ENCODE data around the gene MCOLN1. TPM values are rescaled to one million over a fixed set of nuclear protein-coding genes. Genes with fewer than 3 reads are reported as not detected.

MCOLN1 gene
- total and polyA plus RNA-seq, 2 of the 4 experiments (the other 2 are of a cell fraction), result 3.4 to 19.6 TPM

DNA sequence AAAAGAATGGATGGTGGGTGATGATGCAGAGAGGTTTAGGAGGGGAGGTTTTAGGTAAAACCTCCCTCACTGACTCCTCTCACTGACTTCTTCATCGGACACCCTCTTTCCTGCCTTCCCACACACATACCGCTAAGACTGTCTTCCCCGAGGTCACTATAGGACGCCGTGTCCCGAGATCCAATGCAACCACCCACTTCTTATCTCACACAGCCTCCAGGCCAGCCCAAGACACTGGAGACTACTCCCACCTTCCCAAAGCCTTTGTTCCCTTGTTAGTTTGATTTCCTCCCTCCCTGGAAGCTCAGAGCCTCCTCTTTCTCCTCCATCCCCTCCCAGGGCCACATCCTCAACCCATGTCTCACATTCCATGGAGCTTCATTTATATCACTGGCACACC, 56.8 kb downstream of the MCOLN1 start:
- Histone ChIP-seq H4K91ac (ENCODE audit: insufficient read depth, low read depth, low read length) (no peak overlapping the region), H3K36me3 (ENCODE audit: control insufficient read depth, insufficient read depth, low read length) (no peaks in the 10 kb centered on the region), H3K4ac (ENCODE audit: low read depth, low read length) (no peak overlapping the region), H3K79me1 (ENCODE audit: low read depth in 1 of 2, low read length in 2 of 2) (no peaks in the 10 kb centered on the region), H2AFZ (replicated peaks; ENCODE audit: low read length, poor library complexity) (no peak overlapping the region), H2BK20ac (ENCODE audit: low read depth, low read length) (no peak overlapping the region), H3K4me2 (ENCODE audit: low read depth, low read length) (no peak overlapping the region), H4K5ac (ENCODE audit: low read depth, low read length) (no peak overlapping the region), H3K27me3 (ENCODE audit: control insufficient read depth, insufficient read depth, low read length) (peaks cover 7% of the 10 kb centered on the region), H3K56ac (ENCODE audit: extremely low read depth, insufficient read depth, low read length) (no peak overlapping the region), H3K14ac (replicated peaks; ENCODE audit: low read depth, low read length) (no peak overlapping the region), H2AK9ac (replicated peaks; ENCODE audit: low read depth, low read length, poor library complexity) (no peak overlapping the region), H3K18ac (ENCODE audit: low read depth, low read length) (no peak overlapping the region), H2BK15ac (ENCODE audit: low read depth, low read length) (no peak overlapping the region), H2BK5ac (ENCODE audit: low read depth, low read length, poor library complexity, severe bottlenecking) (no peak overlapping the region), H3K4me1 (ENCODE audit: control insufficient read depth, insufficient read depth, low read length) (no peaks in the 10 kb centered on the region), H2BK120ac (ENCODE audit: low read depth, low read length) (no peak overlapping the region), H3K27ac (ENCODE audit: insufficient read depth, low read length) (no peak overlapping the region), H2AK5ac (ENCODE audit: low read depth, low read length) (no peak overlapping the region), H3K9ac (ENCODE audit: low read depth, low read length) (no peak overlapping the region), H4K20me1 (ENCODE audit: insufficient read depth, low read length) (no peaks in the 10 kb centered on the region), H3K4me3 (ENCODE audit: insufficient read depth, low read depth, low read length) (no peak overlapping the region), H3K9me1 (ENCODE audit: insufficient read depth, low read length) (no peaks in the 10 kb centered on the region), H3K9me3 (ENCODE audit: control insufficient read depth, insufficient read depth, low read length) (no peaks in the 10 kb centered on the region), H3K23ac (ENCODE audit: low read depth, low read length) (no peak overlapping the region), H4K8ac (ENCODE audit: low read depth in 2 of 2, low read length in 2 of 2) (no peak overlapping the region)
- no TSS peak for BruUV-seq (replicated peaks)
- TF ChIP-seq POLR2A (IDR thresholded peaks at IDR 0.05; ENCODE audit: low read depth, low read length) (no peak), RFX5 (IDR thresholded peaks at IDR 0.05; ENCODE audit: low read depth, low read length) (no peak), SMC3 (IDR thresholded peaks at IDR 0.05; ENCODE audit: low read depth, low read length) (no peak), FOS (IDR thresholded peaks at IDR 0.05; ENCODE audit: low read depth, low read length) (no peak), CEBPB (IDR thresholded peaks at IDR 0.05; ENCODE audit: low read depth, low read length) (no peak), MAFK (IDR thresholded peaks at IDR 0.05; ENCODE audit: low read depth, low read length) (no peak), MXI1 (IDR thresholded peaks at IDR 0.05; ENCODE audit: borderline replicate concordance, low read depth, low read length) (no peak), CHD1 (IDR thresholded peaks at IDR 0.05; ENCODE audit: low read depth, low read length) (no peak), RAD21 (IDR thresholded peaks at IDR 0.05; ENCODE audit: low read length) (no peak), RCOR1 (IDR thresholded peaks at IDR 0.05; ENCODE audit: insufficient replicate concordance, low read length) (no peak), NFE2L2 (IDR thresholded peaks at IDR 0.05; ENCODE audit: low read depth, low read length) (no peak), BHLHE40 (IDR thresholded peaks at IDR 0.05; ENCODE audit: low read depth, low read length) (no peak), MAZ (IDR thresholded peaks at IDR 0.05; ENCODE audit: borderline replicate concordance, low read depth, low read length) (no peak)
- TF ChIP-seq, protein P1, sequence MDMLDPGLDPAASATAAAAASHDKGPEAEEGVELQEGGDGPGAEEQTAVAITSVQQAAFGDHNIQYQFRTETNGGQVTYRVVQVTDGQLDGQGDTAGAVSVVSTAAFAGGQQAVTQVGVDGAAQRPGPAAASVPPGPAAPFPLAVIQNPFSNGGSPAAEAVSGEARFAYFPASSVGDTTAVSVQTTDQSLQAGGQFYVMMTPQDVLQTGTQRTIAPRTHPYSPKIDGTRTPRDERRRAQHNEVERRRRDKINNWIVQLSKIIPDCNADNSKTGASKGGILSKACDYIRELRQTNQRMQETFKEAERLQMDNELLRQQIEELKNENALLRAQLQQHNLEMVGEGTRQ (IDR thresholded peaks at IDR 0.05; ENCODE audit: low read depth, low read length), result no peak
- TF ChIP-seq, protein P2, sequence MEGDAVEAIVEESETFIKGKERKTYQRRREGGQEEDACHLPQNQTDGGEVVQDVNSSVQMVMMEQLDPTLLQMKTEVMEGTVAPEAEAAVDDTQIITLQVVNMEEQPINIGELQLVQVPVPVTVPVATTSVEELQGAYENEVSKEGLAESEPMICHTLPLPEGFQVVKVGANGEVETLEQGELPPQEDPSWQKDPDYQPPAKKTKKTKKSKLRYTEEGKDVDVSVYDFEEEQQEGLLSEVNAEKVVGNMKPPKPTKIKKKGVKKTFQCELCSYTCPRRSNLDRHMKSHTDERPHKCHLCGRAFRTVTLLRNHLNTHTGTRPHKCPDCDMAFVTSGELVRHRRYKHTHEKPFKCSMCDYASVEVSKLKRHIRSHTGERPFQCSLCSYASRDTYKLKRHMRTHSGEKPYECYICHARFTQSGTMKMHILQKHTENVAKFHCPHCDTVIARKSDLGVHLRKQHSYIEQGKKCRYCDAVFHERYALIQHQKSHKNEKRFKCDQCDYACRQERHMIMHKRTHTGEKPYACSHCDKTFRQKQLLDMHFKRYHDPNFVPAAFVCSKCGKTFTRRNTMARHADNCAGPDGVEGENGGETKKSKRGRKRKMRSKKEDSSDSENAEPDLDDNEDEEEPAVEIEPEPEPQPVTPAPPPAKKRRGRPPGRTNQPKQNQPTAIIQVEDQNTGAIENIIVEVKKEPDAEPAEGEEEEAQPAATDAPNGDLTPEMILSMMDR (conservative IDR thresholded peaks at IDR 0.05; ENCODE audit: low read depth, low read length), result no peak
- TF ChIP-seq, protein P3, sequence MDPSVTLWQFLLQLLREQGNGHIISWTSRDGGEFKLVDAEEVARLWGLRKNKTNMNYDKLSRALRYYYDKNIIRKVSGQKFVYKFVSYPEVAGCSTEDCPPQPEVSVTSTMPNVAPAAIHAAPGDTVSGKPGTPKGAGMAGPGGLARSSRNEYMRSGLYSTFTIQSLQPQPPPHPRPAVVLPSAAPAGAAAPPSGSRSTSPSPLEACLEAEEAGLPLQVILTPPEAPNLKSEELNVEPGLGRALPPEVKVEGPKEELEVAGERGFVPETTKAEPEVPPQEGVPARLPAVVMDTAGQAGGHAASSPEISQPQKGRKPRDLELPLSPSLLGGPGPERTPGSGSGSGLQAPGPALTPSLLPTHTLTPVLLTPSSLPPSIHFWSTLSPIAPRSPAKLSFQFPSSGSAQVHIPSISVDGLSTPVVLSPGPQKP (IDR thresholded peaks at IDR 0.05; ENCODE audit: borderline replicate concordance, low read depth, low read length), result no peak
- ChIA-PET CTCF (interaction anchor here (2.8 kb wide), 1 partner anchor 11 kb away, joined by 10 read pairs; no protein-coding TSS in a partner anchor), POLR2A (ENCODE audit: unreplicated experiment) (no interaction called here)
- in situ Hi-C loops (cut with MboI; ENCODE audit: low sequenced_read_pairs) (no loop called here), dilution Hi-C loops (cut with HindIII; ENCODE audit: low sequenced_read_pairs, unreplicated experiment) (no loop called here), intact Hi-C loops (cut with micrococcal nuclease) (no loop called here)
- no peak for ATAC-seq (ENCODE audit: low read depth)
- DNase-seq, result no peak
- WGBS, 2 experiments (ENCODE audit: extremely low coverage in 2 of 2, insufficient read length in 1 of 2), result 59% methylated on average over 4 of the region's 6 CpGs; no CpG with 5 or more reads in 1 of the 2 experiments

All from IMR-90 (cell line).